GM23338 (cell line): ENCODE measurements around the gene FAM25A. TPM values are rescaled to one million over a fixed set of nuclear protein-coding genes. Genes with fewer than 3 reads are reported as not detected.

Source experiments
- CREB1 ChIP-seq: fragments of 250-450 bp; sonication (Bioruptor Pico); IDR thresholded peaks from 2 replicates; pipeline ENCODE4 v1.5.0; 2020; ENCODE audit warnings: low read depth, mild to moderate bottlenecking, moderate library complexity
- ETS1 ChIP-seq: IDR thresholded peaks from 2 replicates; pipeline ENCODE4 v1.6.1; 2016; ENCODE audit warnings: antibody characterized with exemption
- JUNB ChIP-seq: IDR thresholded peaks from one replicate; pipeline ENCODE4 v1.6.1; 2016; ENCODE audit warnings: antibody characterized with exemption; ENCODE audit not compliant: unreplicated experiment
- POLR2AphosphoS5 ChIP-seq: IDR thresholded peaks from 2 replicates; pipeline ENCODE4 v1.6.1; 2016; ENCODE audit warnings: antibody characterized with exemption, low read depth
- ZNF114 ChIP-seq: fragments of 250-450 bp; sonication (Bioruptor Pico); IDR thresholded peaks from 2 replicates; pipeline ENCODE4 v1.5.0; 2020; ENCODE audit warnings: mild to moderate bottlenecking, moderate library complexity
- ZNF331 ChIP-seq: fragments of 250-450 bp; sonication (Bioruptor Pico); IDR thresholded peaks from 2 replicates; pipeline ENCODE4 v1.5.0; 2020; ENCODE audit warnings: low read depth, mild to moderate bottlenecking, moderate library complexity
- polyA plus RNA-seq: library from polyadenylated mRNA; unstranded; fragments of >200 nt; fragmentation: Nextera tagmentation; extraction: Ambion mirVana; gene quantifications from 2 replicates; pipeline ENCODE4 v1.2.1, GENCODE V29; 2016
- total RNA-seq: library from RNA; depleted of rRNA; stranded (reverse); fragments of >200 nt; shearing (Covaris generic); gene quantifications from 2 replicates; pipeline ENCODE4 v1.2.3, GENCODE V29; 2014
- TF ChIP-seq, protein P1 (sequence below): fragments of 250-450 bp; sonication (Bioruptor Pico); IDR thresholded peaks from 2 replicates; pipeline ENCODE4 v1.5.0; 2020; ENCODE audit warnings: mild to moderate bottlenecking, moderate library complexity
- TF ChIP-seq, protein P2 (sequence below): IDR thresholded peaks from one replicate; pipeline ENCODE4 v1.6.1; 2018; ENCODE audit warnings: antibody characterized with exemption; ENCODE audit not compliant: unreplicated experiment

The FAM25A gene
- total and polyA plus RNA-seq, 2 experiments from 2014 or later: not detected

DNA sequence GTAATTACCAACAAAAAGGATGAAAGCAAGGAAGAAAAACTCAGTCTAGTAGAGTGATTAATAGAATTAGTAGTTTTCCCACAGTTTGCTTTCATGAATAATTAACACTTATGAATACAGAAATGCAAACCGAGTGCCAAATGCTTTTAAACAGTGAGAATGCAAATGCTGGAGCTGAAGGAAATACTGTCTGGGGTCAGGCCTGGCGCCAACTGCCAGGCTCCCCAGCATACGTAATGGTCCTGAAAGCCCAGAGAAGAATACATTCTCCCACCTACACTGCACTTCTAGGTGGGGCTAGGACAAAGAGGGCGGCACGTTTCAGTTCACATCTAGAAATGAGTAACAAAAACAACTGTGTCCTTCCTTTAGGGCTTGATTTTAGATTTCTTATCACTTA is 44.6 kb downstream of the FAM25A start (continued):
- TF ChIP-seq, protein P1, sequence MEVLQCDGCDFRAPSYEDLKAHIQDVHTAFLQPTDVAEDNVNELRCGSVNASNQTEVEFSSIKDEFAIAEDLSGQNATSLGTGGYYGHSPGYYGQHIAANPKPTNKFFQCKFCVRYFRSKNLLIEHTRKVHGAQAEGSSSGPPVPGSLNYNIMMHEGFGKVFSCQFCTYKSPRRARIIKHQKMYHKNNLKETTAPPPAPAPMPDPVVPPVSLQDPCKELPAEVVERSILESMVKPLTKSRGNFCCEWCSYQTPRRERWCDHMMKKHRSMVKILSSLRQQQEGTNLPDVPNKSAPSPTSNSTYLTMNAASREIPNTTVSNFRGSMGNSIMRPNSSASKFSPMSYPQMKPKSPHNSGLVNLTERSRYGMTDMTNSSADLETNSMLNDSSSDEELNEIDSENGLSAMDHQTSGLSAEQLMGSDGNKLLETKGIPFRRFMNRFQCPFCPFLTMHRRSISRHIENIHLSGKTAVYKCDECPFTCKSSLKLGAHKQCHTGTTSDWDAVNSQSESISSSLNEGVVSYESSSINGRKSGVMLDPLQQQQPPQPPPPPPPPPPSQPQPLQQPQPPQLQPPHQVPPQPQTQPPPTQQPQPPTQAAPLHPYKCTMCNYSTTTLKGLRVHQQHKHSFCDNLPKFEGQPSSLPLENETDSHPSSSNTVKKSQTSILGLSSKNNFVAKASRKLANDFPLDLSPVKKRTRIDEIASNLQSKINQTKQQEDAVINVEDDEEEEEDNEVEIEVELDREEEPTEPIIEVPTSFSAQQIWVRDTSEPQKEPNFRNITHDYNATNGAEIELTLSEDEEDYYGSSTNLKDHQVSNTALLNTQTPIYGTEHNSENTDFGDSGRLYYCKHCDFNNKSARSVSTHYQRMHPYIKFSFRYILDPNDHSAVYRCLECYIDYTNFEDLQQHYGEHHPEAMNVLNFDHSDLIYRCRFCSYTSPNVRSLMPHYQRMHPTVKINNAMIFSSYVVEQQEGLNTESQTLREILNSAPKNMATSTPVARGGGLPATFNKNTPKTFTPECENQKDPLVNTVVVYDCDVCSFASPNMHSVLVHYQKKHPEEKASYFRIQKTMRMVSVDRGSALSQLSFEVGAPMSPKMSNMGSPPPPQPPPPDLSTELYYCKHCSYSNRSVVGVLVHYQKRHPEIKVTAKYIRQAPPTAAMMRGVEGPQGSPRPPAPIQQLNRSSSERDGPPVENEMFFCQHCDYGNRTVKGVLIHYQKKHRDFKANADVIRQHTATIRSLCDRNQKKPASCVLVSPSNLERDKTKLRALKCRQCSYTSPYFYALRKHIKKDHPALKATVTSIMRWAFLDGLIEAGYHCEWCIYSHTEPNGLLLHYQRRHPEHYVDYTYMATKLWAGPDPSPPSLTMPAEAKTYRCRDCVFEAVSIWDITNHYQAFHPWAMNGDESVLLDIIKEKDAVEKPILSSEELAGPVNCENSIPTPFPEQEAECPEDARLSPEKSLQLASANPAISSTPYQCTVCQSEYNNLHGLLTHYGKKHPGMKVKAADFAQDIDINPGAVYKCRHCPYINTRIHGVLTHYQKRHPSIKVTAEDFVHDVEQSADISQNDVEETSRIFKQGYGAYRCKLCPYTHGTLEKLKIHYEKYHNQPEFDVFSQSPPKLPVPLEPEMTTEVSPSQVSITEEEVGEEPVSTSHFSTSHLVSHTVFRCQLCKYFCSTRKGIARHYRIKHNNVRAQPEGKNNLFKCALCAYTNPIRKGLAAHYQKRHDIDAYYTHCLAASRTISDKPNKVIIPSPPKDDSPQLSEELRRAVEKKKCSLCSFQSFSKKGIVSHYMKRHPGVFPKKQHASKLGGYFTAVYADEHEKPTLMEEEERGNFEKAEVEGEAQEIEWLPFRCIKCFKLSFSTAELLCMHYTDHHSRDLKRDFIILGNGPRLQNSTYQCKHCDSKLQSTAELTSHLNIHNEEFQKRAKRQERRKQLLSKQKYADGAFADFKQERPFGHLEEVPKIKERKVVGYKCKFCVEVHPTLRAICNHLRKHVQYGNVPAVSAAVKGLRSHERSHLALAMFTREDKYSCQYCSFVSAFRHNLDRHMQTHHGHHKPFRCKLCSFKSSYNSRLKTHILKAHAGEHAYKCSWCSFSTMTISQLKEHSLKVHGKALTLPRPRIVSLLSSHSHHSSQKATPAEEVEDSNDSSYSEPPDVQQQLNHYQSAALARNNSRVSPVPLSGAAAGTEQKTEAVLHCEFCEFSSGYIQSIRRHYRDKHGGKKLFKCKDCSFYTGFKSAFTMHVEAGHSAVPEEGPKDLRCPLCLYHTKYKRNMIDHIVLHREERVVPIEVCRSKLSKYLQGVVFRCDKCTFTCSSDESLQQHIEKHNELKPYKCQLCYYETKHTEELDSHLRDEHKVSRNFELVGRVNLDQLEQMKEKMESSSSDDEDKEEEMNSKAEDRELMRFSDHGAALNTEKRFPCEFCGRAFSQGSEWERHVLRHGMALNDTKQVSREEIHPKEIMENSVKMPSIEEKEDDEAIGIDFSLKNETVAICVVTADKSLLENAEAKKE (CRISPR knock-in tag): no peak
- TF ChIP-seq ZNF114 (CRISPR knock-in tag) (no peak), JUNB (no peak), CREB1 (CRISPR knock-in tag) (no peak), ZNF331 (no peak), POLR2AphosphoS5 (no peak), ETS1 (no peak)
- TF ChIP-seq, protein P2, sequence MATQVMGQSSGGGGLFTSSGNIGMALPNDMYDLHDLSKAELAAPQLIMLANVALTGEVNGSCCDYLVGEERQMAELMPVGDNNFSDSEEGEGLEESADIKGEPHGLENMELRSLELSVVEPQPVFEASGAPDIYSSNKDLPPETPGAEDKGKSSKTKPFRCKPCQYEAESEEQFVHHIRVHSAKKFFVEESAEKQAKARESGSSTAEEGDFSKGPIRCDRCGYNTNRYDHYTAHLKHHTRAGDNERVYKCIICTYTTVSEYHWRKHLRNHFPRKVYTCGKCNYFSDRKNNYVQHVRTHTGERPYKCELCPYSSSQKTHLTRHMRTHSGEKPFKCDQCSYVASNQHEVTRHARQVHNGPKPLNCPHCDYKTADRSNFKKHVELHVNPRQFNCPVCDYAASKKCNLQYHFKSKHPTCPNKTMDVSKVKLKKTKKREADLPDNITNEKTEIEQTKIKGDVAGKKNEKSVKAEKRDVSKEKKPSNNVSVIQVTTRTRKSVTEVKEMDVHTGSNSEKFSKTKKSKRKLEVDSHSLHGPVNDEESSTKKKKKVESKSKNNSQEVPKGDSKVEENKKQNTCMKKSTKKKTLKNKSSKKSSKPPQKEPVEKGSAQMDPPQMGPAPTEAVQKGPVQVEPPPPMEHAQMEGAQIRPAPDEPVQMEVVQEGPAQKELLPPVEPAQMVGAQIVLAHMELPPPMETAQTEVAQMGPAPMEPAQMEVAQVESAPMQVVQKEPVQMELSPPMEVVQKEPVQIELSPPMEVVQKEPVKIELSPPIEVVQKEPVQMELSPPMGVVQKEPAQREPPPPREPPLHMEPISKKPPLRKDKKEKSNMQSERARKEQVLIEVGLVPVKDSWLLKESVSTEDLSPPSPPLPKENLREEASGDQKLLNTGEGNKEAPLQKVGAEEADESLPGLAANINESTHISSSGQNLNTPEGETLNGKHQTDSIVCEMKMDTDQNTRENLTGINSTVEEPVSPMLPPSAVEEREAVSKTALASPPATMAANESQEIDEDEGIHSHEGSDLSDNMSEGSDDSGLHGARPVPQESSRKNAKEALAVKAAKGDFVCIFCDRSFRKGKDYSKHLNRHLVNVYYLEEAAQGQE: no peak
